Thoracic aorta (tissue), 2 donors: ENCODE measurements around the gene FMNL1. TPM values are rescaled to one million over a fixed set of nuclear protein-coding genes. Genes with fewer than 3 reads are reported as not detected.

Experiments
- ATAC-seq: fragments of 150-250 bp; one replicate; pipeline ENCODE4 v1.8.0; 2017; ENCODE audit warnings: low read depth; ENCODE audit not compliant: insufficient number of reproducible peaks, low FRiP score
- DNase-seq: peaks from one replicate; pipeline ENCODE4 v3.0.0-alpha.2; 2020; ENCODE audit warnings: low spot score
- H3K27ac ChIP-seq, 2 donors: fragments of 200-600 bp; sonication (generic); 1 replicate in 1 of 2; 2 replicates in 1 of 2; pipeline ENCODE4 v1.5.1; 2016; ENCODE audit warnings: mild to moderate bottlenecking in 2 of 2, moderate library complexity in 2 of 2
- H3K27me3 ChIP-seq: fragments of 200-600 bp; sonication (generic); replicated peaks from 2 replicates; pipeline ENCODE4 v1.6.0; 2016; ENCODE audit warnings: mild to moderate bottlenecking; ENCODE audit not compliant: insufficient read depth
- H3K36me3 ChIP-seq: fragments of 200-600 bp; sonication (generic); one replicate; pipeline ENCODE4 v1.5.1; 2016
- H3K4me1 ChIP-seq, 2 donors: fragments of 200-600 bp; sonication (generic); 1 replicate in 1 of 2; 2 replicates in 1 of 2; pipeline versions ENCODE4 v1.5.1 to v1.6.0; 2016; ENCODE audit warnings: low read depth in 2 of 2, mild to moderate bottlenecking in 1 of 2; ENCODE audit not compliant: control insufficient read depth in 1 of 2
- H3K4me3 ChIP-seq: fragments of 200-600 bp; sonication (generic); 2 replicates; pipeline ENCODE4 v1.5.1; 2016; ENCODE audit warnings: mild to moderate bottlenecking
- H3K9me3 ChIP-seq: fragments of 200-600 bp; sonication (generic); 2 replicates; pipeline ENCODE4 v1.5.1; 2016
- CTCF ChIP-seq: fragments of 200-600 bp; sonication (generic); IDR thresholded peaks from one replicate; pipeline ENCODE4 v1.5.1; 2019; ENCODE audit warnings: antibody characterized with exemption
- total RNA-seq, 2 donors: library from RNA; depleted of rRNA; stranded (reverse); fragments of >200 nt; gene quantifications; one replicate each; pipeline versions ENCODE4 v1.1.0 to v1.2.3, GENCODE V29; 2016

Gene FMNL1
- total RNA-seq, 2 donors from 2014 or later, result 31.4 to 37.2 TPM

- ATAC-seq, result no peak
- H3K4me3 ChIP-seq, result peak overlapping the region; percentile 70
- peaks cover 0 to 12% of the 10 kb centered on the region in 2 donors for H3K4me1 ChIP-seq
- no peak overlapping the region for H3K27ac ChIP-seq
- no peaks in the 10 kb centered on the region for H3K27me3 ChIP-seq
- no peaks in the 10 kb centered on the region for H3K9me3 ChIP-seq
- no peak for DNase-seq
- no peak for TF ChIP-seq CTCF
- H3K36me3 ChIP-seq, result no peaks in the 10 kb centered on the region
Observed at GRCh38 chr17:45223539-45224528, 2.1 kb downstream of the FMNL1 start.

GRCh38 chr17:45224671-45225050 lies 3.0 kb downstream of the FMNL1 start:
- H3K4me1 ChIP-seq, result peaks cover 0 to 12% of the 10 kb centered on the region in 2 donors
- no peak for ATAC-seq
- H3K27me3 ChIP-seq, result no peaks in the 10 kb centered on the region
- H3K4me3 ChIP-seq, result peak overlapping the region; percentile 70
- no peaks in the 10 kb centered on the region for H3K9me3 ChIP-seq
- H3K27ac ChIP-seq, result peak overlapping the region in 1 of 2 donors; percentile 12
- no peak for TF ChIP-seq CTCF
- no peak for DNase-seq
- H3K36me3 ChIP-seq, result no peaks in the 10 kb centered on the region

- ATAC-seq (no peak), DNase-seq (no peak)
- H3K4me3 ChIP-seq, result peak overlapping the region; percentile 70
Observed at GRCh38 chr17:45225051-45225700, 3.5 kb downstream of the FMNL1 start.

GRCh38 chr17:45225964-45226530 lies 4.4 kb downstream of the FMNL1 start:
- Histone ChIP-seq H3K27me3 (no peaks in the 10 kb centered on the region), H3K4me1 (peaks cover 0 to 12% of the 10 kb centered on the region in 2 donors), H3K4me3 (peak overlapping the region; percentile 70), H3K9me3 (no peaks in the 10 kb centered on the region), H3K27ac (peak overlapping the region in 1 of 2 donors; percentile 53), H3K36me3 (no peaks in the 10 kb centered on the region)
- ATAC-seq (no peak), DNase-seq (peak; percentile 20)
- no peak for TF ChIP-seq CTCF

More at GRCh38 chr17:45225051-45225700, 3.5 kb downstream of the FMNL1 start:
- no peaks in the 10 kb centered on the region for H3K9me3 ChIP-seq
- H3K27me3 ChIP-seq, result no peaks in the 10 kb centered on the region
- H3K27ac ChIP-seq, result peak overlapping the region in 1 of 2 donors; percentile 12
- TF ChIP-seq CTCF, result no peak
- H3K36me3 ChIP-seq, result no peaks in the 10 kb centered on the region
- H3K4me1 ChIP-seq, result peaks cover 0 to 12% of the 10 kb centered on the region in 2 donors

- peak overlapping the region in 1 of 2 donors; percentile 53 for H3K27ac ChIP-seq
- H3K4me3 ChIP-seq, result peak overlapping the region; percentile 70
- H3K27me3 ChIP-seq, result no peaks in the 10 kb centered on the region
- no peak for TF ChIP-seq CTCF
- H3K4me1 ChIP-seq, result peaks cover 0 to 12% of the 10 kb centered on the region in 2 donors
- no peak for ATAC-seq
- no peaks in the 10 kb centered on the region for H3K36me3 ChIP-seq
- no peaks in the 10 kb centered on the region for H3K9me3 ChIP-seq
- no peak for DNase-seq
Observed at GRCh38 chr17:45226576-45226975, 4.9 kb downstream of the FMNL1 start.
